Nephron (organoid): ENCODE data around the gene SLC7A4.

Experiments used
- H3K27ac Mint-ChIP-seq, 3 experiments: 2 replicates each; pipeline ENCODE4 v1.8.0; 2020; ENCODE audit warnings: mixed read lengths in 3 of 3, mild to moderate bottlenecking in 2 of 3, moderate library complexity in 1 of 3
- H3K27me3 Mint-ChIP-seq: 2 replicates; pipeline ENCODE4 v1.8.0; 2021; ENCODE audit warnings: low read depth, mild to moderate bottlenecking, moderate library complexity, mixed read lengths
- H3K36me3 Mint-ChIP-seq: 2 replicates; pipeline ENCODE4 v1.8.0; 2020; ENCODE audit warnings: low read depth, mixed read lengths
- H3K4me1 Mint-ChIP-seq: 2 replicates; pipeline ENCODE4 v1.8.0; 2020; ENCODE audit warnings: mixed read lengths
- H3K4me3 Mint-ChIP-seq, 3 experiments: 2 replicates each; pipeline ENCODE4 v1.8.0; 2020; ENCODE audit warnings: mild to moderate bottlenecking in 3 of 3, mixed read lengths in 3 of 3, moderate library complexity in 2 of 3
- H3K9me3 Mint-ChIP-seq: 2 replicates; pipeline ENCODE4 v1.8.0; 2020; ENCODE audit warnings: mixed read lengths
- CTCF ChIP-seq, 3 experiments: fragments of 200-600 bp; sonication (generic); IDR thresholded peaks; one replicate each; pipeline ENCODE4 v1.5.0; 2021; ENCODE audit warnings: antibody characterized with exemption in 3 of 3; ENCODE audit not compliant: unreplicated experiment in 3 of 3

SLC7A4 gene

GRCh38 chr22:21014726-21015465, 17.5 kb downstream of the SLC7A4 start, which contains the start of gene P2RX6:
Gene P2RX6 (plus strand): TSS chr22:21015165. CDS start chr22:21015175, 10 bp downstream.
- peak within 1 kb of the TSS; percentile 88 to 94 (median 92) for H3K4me3 Mint-ChIP-seq
- H3K27ac Mint-ChIP-seq = peak within 1 kb of the TSS; percentile 89 to 98 (median 97)
- no peak for TF ChIP-seq CTCF (IDR thresholded peaks at IDR 0.05; ENCODE audit: unreplicated experiment in 3 of 3)
- H3K27me3 Mint-ChIP-seq = no peaks in the 10 kb centered on the region
- H3K9me3 Mint-ChIP-seq = no peaks in the 10 kb centered on the region
- H3K4me1 Mint-ChIP-seq = peaks cover 39% of the 10 kb centered on the region
- no peaks in the 10 kb centered on the region for H3K36me3 Mint-ChIP-seq

- Mint-ChIP-seq H3K4me3 (peak overlapping the region; percentile 88 to 94 (median 92)), H3K36me3 (peaks cover 5% of the 10 kb centered on the region), H3K27ac (peak overlapping the region; percentile 89 to 98 (median 97)), H3K4me1 (peaks cover 39% of the 10 kb centered on the region), H3K27me3 (no peaks in the 10 kb centered on the region), H3K9me3 (no peaks in the 10 kb centered on the region)
- no peak for TF ChIP-seq CTCF (IDR thresholded peaks at IDR 0.05; ENCODE audit: unreplicated experiment in 3 of 3)
These were observed 18.1 kb downstream of the SLC7A4 start for GRCh38 chr22:21014202-21014725.

GRCh38 chr22:21013657-21014201, 18.6 kb downstream of the SLC7A4 start:
- Mint-ChIP-seq H3K36me3 (peaks cover 6% of the 10 kb centered on the region), H3K4me1 (peaks cover 39% of the 10 kb centered on the region), H3K9me3 (no peaks in the 10 kb centered on the region), H3K27ac (peak overlapping the region; percentile 89 to 98 (median 97)), H3K27me3 (no peaks in the 10 kb centered on the region), H3K4me3 (peak overlapping the region; percentile 88 to 94 (median 92))
- no peak for TF ChIP-seq CTCF (IDR thresholded peaks at IDR 0.05; ENCODE audit: unreplicated experiment in 3 of 3)

- Mint-ChIP-seq H3K4me1 (peaks cover 39% of the 10 kb centered on the region), H3K9me3 (no peaks in the 10 kb centered on the region), H3K27ac (peak overlapping the region; percentile 75 to 98 (median 89)), H3K36me3 (peaks cover 6% of the 10 kb centered on the region), H3K27me3 (no peaks in the 10 kb centered on the region), H3K4me3 (peak overlapping the region; percentile 88 to 94 (median 92))
- no peak for TF ChIP-seq CTCF (IDR thresholded peaks at IDR 0.05; ENCODE audit: unreplicated experiment in 3 of 3)
These were observed 19.6 kb downstream of the SLC7A4 start for GRCh38 chr22:21012446-21013407.

GRCh38 chr22:21010426-21011113, 21.8 kb downstream of the SLC7A4 start:
- no peaks in the 10 kb centered on the region for H3K27me3 Mint-ChIP-seq
- H3K4me1 Mint-ChIP-seq = peaks cover 23% of the 10 kb centered on the region
- no peak overlapping the region for H3K4me3 Mint-ChIP-seq
- no peak for TF ChIP-seq CTCF (IDR thresholded peaks at IDR 0.05; ENCODE audit: unreplicated experiment in 3 of 3)
- no peak overlapping the region for H3K27ac Mint-ChIP-seq
- H3K9me3 Mint-ChIP-seq = no peaks in the 10 kb centered on the region
- H3K36me3 Mint-ChIP-seq = peaks cover 6% of the 10 kb centered on the region
